ENCODE data around the gene PASK. TPM values are rescaled to one million over a fixed set of nuclear protein-coding genes. Genes with fewer than 3 reads are reported as not detected.

PASK gene
- total RNA-seq, 1 experiment from 2014 or later = 45.8 TPM

- Histone ChIP-seq H3K4me3 (replicated peaks in 1 of 2; ENCODE audit: low read depth in 1 of 2, low read length in 2 of 2) (no peak overlapping the region), H3K9ac (ENCODE audit: low read length) (no peak overlapping the region), H4K20me1 (ENCODE audit: insufficient read depth) (no peaks in the 10 kb centered on the region), H3K36me3 (ENCODE audit: control insufficient read depth in 1 of 2, insufficient read depth in 2 of 2, low read length in 2 of 2) (no peaks in the 10 kb centered on the region), H3K27ac (ENCODE audit: low read depth, low read length) (no peak overlapping the region), H3K4me2 (ENCODE audit: low read length) (no peak overlapping the region), H3K4me1 (ENCODE audit: control insufficient read depth in 1 of 2, insufficient read depth in 2 of 2, low read length in 2 of 2) (no peaks in the 10 kb centered on the region), H3K79me2 (ENCODE audit: insufficient read depth, low read length) (no peaks in the 10 kb centered on the region), H3K27me3 (ENCODE audit: insufficient read depth, low read length) (no peaks in the 10 kb centered on the region), H3K9me3 (ENCODE audit: control insufficient read depth in 1 of 2, insufficient read depth in 1 of 2, low read depth in 1 of 2, low read length in 2 of 2) (no peaks in the 10 kb centered on the region), H2AFZ (ENCODE audit: low read depth, low read length, poor library complexity, severe bottlenecking) (no peak overlapping the region), H3K9me2 (ENCODE audit: insufficient read depth) (no peaks in the 10 kb centered on the region)
- intact Hi-C loops (cut with micrococcal nuclease) = no loop called here
- ChIA-PET CTCF (no interaction called here), RAD21 (ENCODE audit: low non-redundant PET in 1 of 2, low total read pairs in 2 of 2, uncharacterized antibody in 2 of 2, unreplicated experiment in 2 of 2) (no interaction called here), POLR2A (no interaction called here)
- TF ChIP-seq EZH2phosphoT487 (IDR thresholded peaks at IDR 0.05; ENCODE audit: borderline replicate concordance) = no peak
- no peak for TF ChIP-seq SRF (IDR thresholded peaks at IDR 0.05; ENCODE audit: low read depth)
- no peak for TF ChIP-seq JUND (IDR thresholded peaks at IDR 0.05)
- TF ChIP-seq SP1 (IDR thresholded peaks at IDR 0.05; ENCODE audit: low read depth) = no peak
- TF ChIP-seq MAX (IDR thresholded peaks at IDR 0.05) = no peak
- no peak for TF ChIP-seq CEBPB (IDR thresholded peaks at IDR 0.05; ENCODE audit: low read depth)
- TF ChIP-seq POLR2A (IDR thresholded peaks at IDR 0.05; ENCODE audit: borderline replicate concordance, extremely low read depth, insufficient read depth, insufficient read length) = no peak
- TF ChIP-seq ZBTB33 (IDR thresholded peaks at IDR 0.05; ENCODE audit: extremely low read depth, insufficient replicate concordance, low read length) = no peak
- TF ChIP-seq ATF3 (IDR thresholded peaks at IDR 0.05) = no peak
- no peak for TF ChIP-seq EZH2 (IDR thresholded peaks at IDR 0.05)
- no peak for TF ChIP-seq TCF7L2 (IDR thresholded peaks at IDR 0.05; ENCODE audit: borderline replicate concordance, extremely low read depth, insufficient read depth, insufficient read length)
- TF ChIP-seq CBX3 (IDR thresholded peaks at IDR 0.05; ENCODE audit: low read depth) = no peak
- no peak for TF ChIP-seq CTCF (IDR thresholded peaks at IDR 0.05 in 2 of 3, conservative IDR thresholded peaks at IDR 0.05 in 1 of 3; ENCODE audit: borderline replicate concordance in 1 of 3, insufficient read depth in 1 of 3, low read depth in 2 of 3, low read length in 2 of 3)
- ATAC-seq (no peak), DNase-seq (ENCODE audit: low read depth, low spot score) (no peak)
- BruUV-seq (replicated peaks) = no TSS peak
Measured at GRCh38 chr2:241185961-241186360, 36.7 kb upstream of the PASK start.

Measured in HCT116 (cell line).